Liver (tissue), 9 donors: ENCODE results near the gene MRGPRF. TPM values are rescaled to one million over a fixed set of nuclear protein-coding genes. Genes with fewer than 3 reads are reported as not detected.

Experiments used
- DNase-seq: peaks from one replicate; pipeline ENCODE4 v3.0.0-alpha.2; 2017; ENCODE audit warnings: low spot score
- H3K27ac ChIP-seq, 2 donors: one replicate each; pipeline ENCODE4 v1.7.0; 2013; ENCODE audit warnings: inconsistent platforms in 2 of 2, low read length in 2 of 2, control low read depth in 1 of 2, low read depth in 1 of 2, mild to moderate bottlenecking in 1 of 2
- H3K27me3 ChIP-seq, 4 donors: one replicate each; pipeline versions ENCODE4 v1.6.1 to v1.7.0; 2013; ENCODE audit warnings: low read length in 3 of 4, inconsistent platforms in 1 of 4, mild to moderate bottlenecking in 1 of 4, moderate library complexity in 1 of 4; ENCODE audit not compliant: control insufficient read depth in 4 of 4, insufficient read depth in 4 of 4
- H3K36me3 ChIP-seq, 4 donors: one replicate each; pipeline versions ENCODE4 v1.6.1 to v1.7.0; 2013; ENCODE audit warnings: low read length in 3 of 4, mild to moderate bottlenecking in 3 of 4, low read depth in 1 of 4, moderate library complexity in 1 of 4; ENCODE audit not compliant: control insufficient read depth in 4 of 4, insufficient read depth in 3 of 4
- H3K4me1 ChIP-seq, 4 donors: one replicate each; pipeline versions ENCODE4 v1.6.1 to v1.7.0; 2013; ENCODE audit warnings: low read length in 3 of 4, mild to moderate bottlenecking in 3 of 4, moderate library complexity in 1 of 4; ENCODE audit not compliant: control insufficient read depth in 4 of 4, insufficient read depth in 4 of 4
- H3K4me3 ChIP-seq, 3 donors: one replicate each; pipeline versions ENCODE4 v1.6.1 to v1.7.0; 2013; ENCODE audit warnings: low read length in 3 of 3, control low read depth in 1 of 3, low read depth in 1 of 3, mild to moderate bottlenecking in 1 of 3
- H3K9ac ChIP-seq, 2 donors: one replicate each; pipeline ENCODE4 v1.7.0; 2013; ENCODE audit warnings: low read length in 2 of 2, mild to moderate bottlenecking in 2 of 2, moderate library complexity in 2 of 2, control low read depth in 1 of 2, low read depth in 1 of 2
- H3K9me3 ChIP-seq, 4 donors: one replicate each; pipeline versions ENCODE4 v1.6.1 to v1.7.0; 2013; ENCODE audit warnings: low read length in 3 of 4; ENCODE audit not compliant: control insufficient read depth in 4 of 4
- EGR1 ChIP-seq, 2 donors: IDR thresholded peaks; 2 replicates each; pipeline ENCODE4 v1.6.1; 2016 to 2018; ENCODE audit warnings: antibody characterized with exemption in 2 of 2, low read depth in 2 of 2
- FOXA1 ChIP-seq: IDR thresholded peaks from 2 replicates; pipeline ENCODE4 v1.6.1; 2016; ENCODE audit warnings: antibody characterized with exemption
- FOXA2 ChIP-seq: IDR thresholded peaks from 2 replicates; pipeline ENCODE4 v1.6.1; 2016; ENCODE audit warnings: antibody characterized with exemption
- GABPA ChIP-seq, 2 donors: IDR thresholded peaks in 1 of 2; conservative IDR thresholded peaks in 1 of 2; 2 replicates each; pipeline ENCODE4 v1.6.1; 2016; ENCODE audit warnings: antibody characterized with exemption in 2 of 2, mild to moderate bottlenecking in 1 of 2, moderate library complexity in 1 of 2
- HNF4A ChIP-seq, 2 donors: conservative IDR thresholded peaks; 2 replicates each; pipeline ENCODE4 v1.6.1; 2016; ENCODE audit warnings: antibody characterized with exemption in 2 of 2, mild to moderate bottlenecking in 2 of 2
- HNF4G ChIP-seq: IDR thresholded peaks from 2 replicates; pipeline ENCODE4 v1.6.1; 2016; ENCODE audit warnings: antibody characterized with exemption
- NR2F2 ChIP-seq: IDR thresholded peaks from 2 replicates; pipeline ENCODE4 v1.6.1; 2016; ENCODE audit warnings: antibody characterized with exemption
- RAD21 ChIP-seq, 2 donors: IDR thresholded peaks; 2 replicates each; pipeline ENCODE4 v1.6.1; 2016; ENCODE audit warnings: antibody characterized with exemption in 2 of 2, mild to moderate bottlenecking in 2 of 2
- RXRA ChIP-seq, 2 donors: IDR thresholded peaks; 2 replicates each; pipeline ENCODE4 v1.6.1; 2017 to 2018; ENCODE audit warnings: antibody characterized with exemption in 2 of 2, mild to moderate bottlenecking in 1 of 2
- SP1 ChIP-seq: IDR thresholded peaks from 2 replicates; pipeline ENCODE4 v1.6.1; 2018; ENCODE audit warnings: antibody characterized with exemption, mild to moderate bottlenecking
- TAF1 ChIP-seq: conservative IDR thresholded peaks from 2 replicates; pipeline ENCODE4 v1.6.1; 2016; ENCODE audit warnings: antibody characterized with exemption, mild to moderate bottlenecking
- YY1 ChIP-seq: IDR thresholded peaks from 2 replicates; pipeline ENCODE4 v1.6.1; 2016; ENCODE audit warnings: antibody characterized with exemption, mild to moderate bottlenecking
- WGBS: extraction: QIAGEN DNeasy Blood & Tissue Kit; methylation state at CpG from one replicate; pipeline ENCODE4 v1.1.7; 2013; 5-methylcytosine and 5-hydroxymethylcytosine counted together
- polyA plus RNA-seq, 2 donors: library from polyadenylated mRNA; stranded (reverse) in 1 of 2; unstranded in 1 of 2; fragments of 200-250 nt in 1 of 2; fragments of >200 nt in 1 of 2; fragmentation: Nextera tagmentation in 1 of 2; extraction: Ambion mirVana in 1 of 2; gene quantifications; one replicate each; pipeline versions ENCODE4 v1.2.1 to v1.2.3, GENCODE V29; 2013 to 2015
- total RNA-seq, 2 donors: library from RNA; depleted of rRNA; stranded (reverse); fragments of >200 nt; gene quantifications; one replicate each; pipeline ENCODE4 v1.2.3, GENCODE V29; 2014
- TF ChIP-seq, protein P1 (sequence below): IDR thresholded peaks from 2 replicates; pipeline ENCODE4 v1.6.1; 2016; ENCODE audit warnings: antibody characterized with exemption
- TF ChIP-seq, protein P2 (sequence below): fragments of 150-350 bp; IDR thresholded peaks from 2 replicates; pipeline ENCODE4 v1.5.1; 2017; ENCODE audit warnings: improper control_type of control experiment, low read depth, low read length; ENCODE audit not compliant: missing input control
- TF ChIP-seq, protein P3 (sequence below): IDR thresholded peaks from 2 replicates; pipeline ENCODE4 v1.6.1; 2016; ENCODE audit warnings: antibody characterized with exemption, mild to moderate bottlenecking
- TF ChIP-seq, protein P4 (sequence below): IDR thresholded peaks from 2 replicates; pipeline ENCODE4 v1.6.1; 2016; ENCODE audit warnings: antibody characterized with exemption
- TF ChIP-seq, protein P5 (sequence below): IDR thresholded peaks from 2 replicates; pipeline ENCODE4 v1.6.1; 2016; ENCODE audit warnings: antibody characterized with exemption
- donor health status: healthy.
- donor health status: healthy.
- donor health status: healthy.
- donor health status: healthy.
- donor health status: healthy.

Gene MRGPRF
- total and polyA plus RNA-seq, 4 donors, result 1.1 to 4.8 (median 2.5) TPM

DNA sequence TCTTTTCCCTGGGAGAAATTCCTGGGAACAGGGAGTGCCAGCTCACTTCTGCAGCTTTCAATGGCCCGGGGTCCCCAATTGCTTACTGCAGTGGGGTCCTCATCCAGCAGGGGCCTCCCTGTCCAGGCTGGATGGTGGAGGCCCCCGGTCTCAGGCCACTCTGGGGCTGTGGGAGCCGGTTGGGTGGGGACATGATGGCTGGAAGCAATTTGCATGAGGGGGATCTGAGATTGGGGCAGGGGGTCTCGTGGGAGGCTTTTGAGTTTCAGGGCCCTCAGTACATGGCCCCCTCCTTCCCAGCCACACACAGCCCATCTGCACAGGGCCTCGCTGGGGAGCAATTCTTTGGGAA, 57.5 kb downstream of the MRGPRF start (continued):
- TF ChIP-seq, protein P1, sequence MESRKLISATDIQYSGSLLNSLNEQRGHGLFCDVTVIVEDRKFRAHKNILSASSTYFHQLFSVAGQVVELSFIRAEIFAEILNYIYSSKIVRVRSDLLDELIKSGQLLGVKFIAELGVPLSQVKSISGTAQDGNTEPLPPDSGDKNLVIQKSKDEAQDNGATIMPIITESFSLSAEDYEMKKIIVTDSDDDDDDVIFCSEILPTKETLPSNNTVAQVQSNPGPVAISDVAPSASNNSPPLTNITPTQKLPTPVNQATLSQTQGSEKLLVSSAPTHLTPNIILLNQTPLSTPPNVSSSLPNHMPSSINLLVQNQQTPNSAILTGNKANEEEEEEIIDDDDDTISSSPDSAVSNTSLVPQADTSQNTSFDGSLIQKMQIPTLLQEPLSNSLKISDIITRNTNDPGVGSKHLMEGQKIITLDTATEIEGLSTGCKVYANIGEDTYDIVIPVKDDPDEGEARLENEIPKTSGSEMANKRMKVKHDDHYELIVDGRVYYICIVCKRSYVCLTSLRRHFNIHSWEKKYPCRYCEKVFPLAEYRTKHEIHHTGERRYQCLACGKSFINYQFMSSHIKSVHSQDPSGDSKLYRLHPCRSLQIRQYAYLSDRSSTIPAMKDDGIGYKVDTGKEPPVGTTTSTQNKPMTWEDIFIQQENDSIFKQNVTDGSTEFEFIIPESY, result no peak
- TF ChIP-seq YY1 (no peak), RXRA (IDR thresholded peaks at IDR 0.05) (no peak)

DNA sequence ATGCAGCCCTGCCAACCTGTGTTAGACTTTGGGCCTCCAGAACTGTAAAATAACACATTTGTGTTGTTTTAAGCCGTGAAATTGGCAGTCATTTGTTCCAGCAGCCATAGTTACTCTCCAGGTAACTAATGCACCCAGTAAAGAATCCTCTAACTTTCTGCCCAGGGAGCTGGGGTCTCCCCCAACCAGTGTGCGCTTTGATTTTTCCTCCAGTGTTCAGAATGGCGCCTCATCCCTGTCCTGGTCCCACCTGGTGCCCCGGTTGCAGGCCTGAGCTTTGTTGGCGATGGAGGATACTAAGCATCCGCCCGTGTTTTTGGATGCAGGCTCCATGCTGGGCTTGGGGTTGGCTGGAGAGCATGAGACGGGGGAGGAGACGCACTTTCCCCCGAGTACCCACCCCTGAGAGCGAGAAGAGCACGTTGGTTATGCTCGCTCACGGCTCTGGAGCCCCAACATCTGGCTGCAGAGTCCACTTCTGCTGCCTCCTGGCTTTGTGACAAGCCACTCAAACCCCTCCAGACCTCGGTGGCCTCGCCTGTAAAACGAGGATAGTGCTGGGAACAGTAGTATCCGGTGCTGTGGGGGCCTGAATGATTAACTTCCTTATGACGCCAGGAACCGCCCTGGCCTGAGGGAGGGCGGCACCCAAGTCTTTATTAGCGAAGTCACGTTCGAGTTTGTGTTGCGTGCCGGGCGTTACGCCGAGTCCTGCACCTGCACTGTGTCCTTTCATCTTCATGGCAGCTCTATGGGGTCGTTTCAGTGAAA, 58.0 kb downstream of the MRGPRF start:
- 66% methylated on average over 30 of the region's 30 CpGs for WGBS

More for the DNA sequence above, 58.0 kb downstream of the MRGPRF start:
- no peak for TF ChIP-seq HNF4G
- TF ChIP-seq, protein P2, sequence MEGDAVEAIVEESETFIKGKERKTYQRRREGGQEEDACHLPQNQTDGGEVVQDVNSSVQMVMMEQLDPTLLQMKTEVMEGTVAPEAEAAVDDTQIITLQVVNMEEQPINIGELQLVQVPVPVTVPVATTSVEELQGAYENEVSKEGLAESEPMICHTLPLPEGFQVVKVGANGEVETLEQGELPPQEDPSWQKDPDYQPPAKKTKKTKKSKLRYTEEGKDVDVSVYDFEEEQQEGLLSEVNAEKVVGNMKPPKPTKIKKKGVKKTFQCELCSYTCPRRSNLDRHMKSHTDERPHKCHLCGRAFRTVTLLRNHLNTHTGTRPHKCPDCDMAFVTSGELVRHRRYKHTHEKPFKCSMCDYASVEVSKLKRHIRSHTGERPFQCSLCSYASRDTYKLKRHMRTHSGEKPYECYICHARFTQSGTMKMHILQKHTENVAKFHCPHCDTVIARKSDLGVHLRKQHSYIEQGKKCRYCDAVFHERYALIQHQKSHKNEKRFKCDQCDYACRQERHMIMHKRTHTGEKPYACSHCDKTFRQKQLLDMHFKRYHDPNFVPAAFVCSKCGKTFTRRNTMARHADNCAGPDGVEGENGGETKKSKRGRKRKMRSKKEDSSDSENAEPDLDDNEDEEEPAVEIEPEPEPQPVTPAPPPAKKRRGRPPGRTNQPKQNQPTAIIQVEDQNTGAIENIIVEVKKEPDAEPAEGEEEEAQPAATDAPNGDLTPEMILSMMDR, result no peak
- TF ChIP-seq EGR1 (IDR thresholded peaks at IDR 0.05; ENCODE audit: low read depth in 2 of 2), result no peak
- no peak for TF ChIP-seq RAD21 (IDR thresholded peaks at IDR 0.05)
- no peak for TF ChIP-seq RXRA (IDR thresholded peaks at IDR 0.05)
- TF ChIP-seq GABPA (IDR thresholded peaks at IDR 0.05 in 1 of 2, conservative IDR thresholded peaks at IDR 0.05 in 1 of 2), result no peak
- no peak for TF ChIP-seq NR2F2
- no peak for TF ChIP-seq YY1
- TF ChIP-seq HNF4A (conservative IDR thresholded peaks at IDR 0.05), result no peak
- TF ChIP-seq, protein P3, sequence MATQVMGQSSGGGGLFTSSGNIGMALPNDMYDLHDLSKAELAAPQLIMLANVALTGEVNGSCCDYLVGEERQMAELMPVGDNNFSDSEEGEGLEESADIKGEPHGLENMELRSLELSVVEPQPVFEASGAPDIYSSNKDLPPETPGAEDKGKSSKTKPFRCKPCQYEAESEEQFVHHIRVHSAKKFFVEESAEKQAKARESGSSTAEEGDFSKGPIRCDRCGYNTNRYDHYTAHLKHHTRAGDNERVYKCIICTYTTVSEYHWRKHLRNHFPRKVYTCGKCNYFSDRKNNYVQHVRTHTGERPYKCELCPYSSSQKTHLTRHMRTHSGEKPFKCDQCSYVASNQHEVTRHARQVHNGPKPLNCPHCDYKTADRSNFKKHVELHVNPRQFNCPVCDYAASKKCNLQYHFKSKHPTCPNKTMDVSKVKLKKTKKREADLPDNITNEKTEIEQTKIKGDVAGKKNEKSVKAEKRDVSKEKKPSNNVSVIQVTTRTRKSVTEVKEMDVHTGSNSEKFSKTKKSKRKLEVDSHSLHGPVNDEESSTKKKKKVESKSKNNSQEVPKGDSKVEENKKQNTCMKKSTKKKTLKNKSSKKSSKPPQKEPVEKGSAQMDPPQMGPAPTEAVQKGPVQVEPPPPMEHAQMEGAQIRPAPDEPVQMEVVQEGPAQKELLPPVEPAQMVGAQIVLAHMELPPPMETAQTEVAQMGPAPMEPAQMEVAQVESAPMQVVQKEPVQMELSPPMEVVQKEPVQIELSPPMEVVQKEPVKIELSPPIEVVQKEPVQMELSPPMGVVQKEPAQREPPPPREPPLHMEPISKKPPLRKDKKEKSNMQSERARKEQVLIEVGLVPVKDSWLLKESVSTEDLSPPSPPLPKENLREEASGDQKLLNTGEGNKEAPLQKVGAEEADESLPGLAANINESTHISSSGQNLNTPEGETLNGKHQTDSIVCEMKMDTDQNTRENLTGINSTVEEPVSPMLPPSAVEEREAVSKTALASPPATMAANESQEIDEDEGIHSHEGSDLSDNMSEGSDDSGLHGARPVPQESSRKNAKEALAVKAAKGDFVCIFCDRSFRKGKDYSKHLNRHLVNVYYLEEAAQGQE, result no peak
- TF ChIP-seq, protein P1, result no peak
- TF ChIP-seq, protein P4, sequence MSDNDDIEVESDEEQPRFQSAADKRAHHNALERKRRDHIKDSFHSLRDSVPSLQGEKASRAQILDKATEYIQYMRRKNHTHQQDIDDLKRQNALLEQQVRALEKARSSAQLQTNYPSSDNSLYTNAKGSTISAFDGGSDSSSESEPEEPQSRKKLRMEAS, result no peak
- TF ChIP-seq TAF1, result no peak
- TF ChIP-seq FOXA2, result no peak
- TF ChIP-seq FOXA1, result no peak
- TF ChIP-seq, protein P5, sequence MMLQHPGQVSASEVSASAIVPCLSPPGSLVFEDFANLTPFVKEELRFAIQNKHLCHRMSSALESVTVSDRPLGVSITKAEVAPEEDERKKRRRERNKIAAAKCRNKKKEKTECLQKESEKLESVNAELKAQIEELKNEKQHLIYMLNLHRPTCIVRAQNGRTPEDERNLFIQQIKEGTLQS, result no peak
- no peak for TF ChIP-seq SP1
- H3K4me3 ChIP-seq, result no peak overlapping the region
- no peak overlapping the region for H3K27ac ChIP-seq
- no peaks in the 10 kb centered on the region for H3K27me3 ChIP-seq
- H3K4me1 ChIP-seq, result no peaks in the 10 kb centered on the region
- DNase-seq, result no peak
- H3K36me3 ChIP-seq, result no peaks in the 10 kb centered on the region
- H3K9me3 ChIP-seq, result no peaks in the 10 kb centered on the region
- no peak overlapping the region for H3K9ac ChIP-seq
